Neural crest cell (in vitro differentiated cells): ENCODE results near the gene WFDC12. TPM values are rescaled to one million over a fixed set of nuclear protein-coding genes. Genes with fewer than 3 reads are reported as not detected.
"Not testable (repeated sequence)": the region's sequence is repeated elsewhere in the genome, so short reads cannot be mapped to it uniquely, and the experiment has no call there.

Experiments
- DNase-seq: peaks from one replicate; pipeline ENCODE4 v3.0.0; 2021; ENCODE audit warnings: low read depth, mixed read lengths, low spot score
- H3K27ac Mint-ChIP-seq: one replicate; pipeline ENCODE4 v1.8.0; 2021; ENCODE audit warnings: mild to moderate bottlenecking, mixed read lengths; ENCODE audit not compliant: unreplicated experiment
- H3K27me3 Mint-ChIP-seq: 2 replicates; pipeline ENCODE4 v1.8.0; 2021; ENCODE audit warnings: low read depth, mild to moderate bottlenecking, mixed read lengths
- H3K36me3 Mint-ChIP-seq: 2 replicates; pipeline ENCODE4 v1.8.0; 2021; ENCODE audit warnings: low read depth, mild to moderate bottlenecking, mixed read lengths
- H3K4me1 Mint-ChIP-seq: 2 replicates; pipeline ENCODE4 v1.8.0; 2021; ENCODE audit warnings: mixed read lengths
- H3K4me3 Mint-ChIP-seq: one replicate; pipeline ENCODE4 v1.8.0; 2021; ENCODE audit warnings: mild to moderate bottlenecking, mixed read lengths
- H3K9me3 Mint-ChIP-seq: 2 replicates; pipeline ENCODE4 v1.8.0; 2021; ENCODE audit warnings: mixed read lengths
- CTCF ChIP-seq: fragments of 200-600 bp; sonication (generic); conservative IDR thresholded peaks from 2 replicates; pipeline ENCODE4 v1.5.0; 2021; ENCODE audit warnings: antibody characterized with exemption, mild to moderate bottlenecking
- total RNA-seq: library from RNA; stranded (reverse); gene quantifications from 2 replicates; pipeline ENCODE4 v1.2.1, GENCODE V29; 2021

WFDC12 gene
- total RNA-seq, 1 donor from 2014 or later, result not detected

- H3K4me1 Mint-ChIP-seq, result peaks cover 13% of the 10 kb centered on the region
- peaks cover 13% of the 10 kb centered on the region for H3K9me3 Mint-ChIP-seq
- H3K36me3 Mint-ChIP-seq, result peaks cover 7% of the 10 kb centered on the region
- no peak overlapping the region for H3K27ac Mint-ChIP-seq
- TF ChIP-seq CTCF, result no peak
- no peak for DNase-seq
- H3K27me3 Mint-ChIP-seq, result peaks cover 14% of the 10 kb centered on the region
- no peak overlapping the region for H3K4me3 Mint-ChIP-seq
Observed at GRCh38 chr20:45156713-45157112, 32.4 kb upstream of the WFDC12 start.

DNA sequence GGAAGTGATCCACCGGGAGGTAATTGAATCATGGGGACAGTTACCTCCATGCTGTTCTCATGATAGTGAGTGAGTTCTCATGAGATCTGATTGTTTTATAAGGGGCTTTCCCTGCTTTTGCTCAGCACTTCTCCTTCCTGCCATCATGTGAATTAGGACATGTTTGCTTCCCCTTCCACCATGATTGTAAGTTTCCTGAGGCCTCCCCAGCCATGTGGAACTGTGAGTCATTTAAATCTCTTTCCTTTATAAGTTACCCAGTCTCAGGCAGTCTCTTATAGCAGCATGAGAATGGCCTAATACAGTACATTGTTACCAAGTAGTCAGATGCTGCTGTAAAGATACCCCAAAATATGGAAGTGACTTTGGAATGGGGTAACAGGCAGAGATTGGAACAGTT is 30.5 kb upstream of the WFDC12 start:
- DNase-seq, result not testable (repeated sequence)

GRCh38 chr20:45154183-45154582 is 29.9 kb upstream of the WFDC12 start:
- peaks cover 12% of the 10 kb centered on the region for H3K9me3 Mint-ChIP-seq
- TF ChIP-seq CTCF, result no peak
- peaks cover 13% of the 10 kb centered on the region for H3K4me1 Mint-ChIP-seq
- no peak overlapping the region for H3K4me3 Mint-ChIP-seq
- no peak overlapping the region for H3K27ac Mint-ChIP-seq
- H3K27me3 Mint-ChIP-seq, result peaks cover 36% of the 10 kb centered on the region
- H3K36me3 Mint-ChIP-seq, result peaks cover 7% of the 10 kb centered on the region
- no peak for DNase-seq

More for the DNA sequence above, 30.5 kb upstream of the WFDC12 start:
- H3K27ac Mint-ChIP-seq, H3K36me3 Mint-ChIP-seq, H3K4me3 Mint-ChIP-seq: not testable (repeated sequence)
- peaks cover 12% of the 10 kb centered on the region for H3K9me3 Mint-ChIP-seq
- peaks cover 13% of the 10 kb centered on the region for H3K4me1 Mint-ChIP-seq
- peaks cover 30% of the 10 kb centered on the region for H3K27me3 Mint-ChIP-seq

GRCh38 chr20:45153752-45154151 is 29.5 kb upstream of the WFDC12 start:
- Mint-ChIP-seq H3K36me3 (peaks cover 3% of the 10 kb centered on the region), H3K27ac (no peak overlapping the region), H3K4me1 (peaks cover 13% of the 10 kb centered on the region), H3K9me3 (peaks cover 9% of the 10 kb centered on the region), H3K27me3 (peaks cover 41% of the 10 kb centered on the region), H3K4me3 (no peak overlapping the region)
- TF ChIP-seq CTCF, result no peak
- no peak for DNase-seq

GRCh38 chr20:45153147-45153546 is 28.9 kb upstream of the WFDC12 start:
- H3K4me1 Mint-ChIP-seq, result peaks cover 8% of the 10 kb centered on the region
- no peak overlapping the region for H3K4me3 Mint-ChIP-seq
- H3K9me3 Mint-ChIP-seq, result peaks cover 9% of the 10 kb centered on the region
- H3K27ac Mint-ChIP-seq, result no peak overlapping the region
- no peak for TF ChIP-seq CTCF
- DNase-seq, result no peak
- H3K36me3 Mint-ChIP-seq, result peaks cover 3% of the 10 kb centered on the region
- H3K27me3 Mint-ChIP-seq, result peaks cover 45% of the 10 kb centered on the region

GRCh38 chr20:45152405-45152804 is 28.1 kb upstream of the WFDC12 start:
- H3K4me1 Mint-ChIP-seq, result peaks cover under 1% of the 10 kb centered on the region
- H3K36me3 Mint-ChIP-seq, result peaks cover 3% of the 10 kb centered on the region
- H3K9me3 Mint-ChIP-seq, result peaks cover 9% of the 10 kb centered on the region
- no peak overlapping the region for H3K4me3 Mint-ChIP-seq
- peaks cover 50% of the 10 kb centered on the region for H3K27me3 Mint-ChIP-seq
- no peak for TF ChIP-seq CTCF
- DNase-seq, result no peak
- H3K27ac Mint-ChIP-seq, result no peak overlapping the region
